Esophagus squamous epithelium (tissue), 4 donors: Measurements from ENCODE around the gene RPLP1.

Experiments
- POLR2A ChIP-seq, 4 donors: fragments of 450-650 bp; IDR thresholded peaks; one replicate each; pipeline ENCODE4 v1.6.1; 2017; ENCODE audit warnings: antibody characterized with exemption in 4 of 4, mild to moderate bottlenecking in 4 of 4, moderate library complexity in 3 of 4
- TF ChIP-seq, protein P1 (sequence below), 6 experiments: fragments of 450-650 bp in 4 of 6; fragments of 200-600 bp in 2 of 6; sonication (generic) in 2 of 6; IDR thresholded peaks; one replicate each; pipeline ENCODE4 v1.5.1; 2016 to 2019; ENCODE audit warnings: antibody characterized with exemption in 6 of 6, mild to moderate bottlenecking in 4 of 6, moderate library complexity in 4 of 6

DNA sequence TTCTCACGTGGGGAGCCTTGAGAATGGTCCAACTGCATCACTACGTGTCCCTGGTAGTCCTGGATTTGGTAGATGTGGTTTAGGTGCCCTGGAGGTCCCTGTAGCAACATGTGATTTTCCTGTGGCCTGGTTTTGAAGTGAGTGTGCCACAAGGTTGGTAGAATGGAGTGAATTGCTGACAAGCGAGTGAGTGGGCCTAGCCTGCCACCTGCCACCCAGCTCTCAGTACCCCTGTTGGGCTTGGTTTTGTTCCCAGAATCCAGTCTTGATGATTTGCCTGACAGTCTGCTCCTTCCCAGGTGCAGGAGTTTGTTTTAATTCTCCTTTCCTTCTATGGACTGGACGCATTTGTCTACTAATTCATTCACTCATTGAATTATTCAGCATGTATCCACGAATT is 19.4 kb downstream of the RPLP1 start:
- TF ChIP-seq, protein P1, sequence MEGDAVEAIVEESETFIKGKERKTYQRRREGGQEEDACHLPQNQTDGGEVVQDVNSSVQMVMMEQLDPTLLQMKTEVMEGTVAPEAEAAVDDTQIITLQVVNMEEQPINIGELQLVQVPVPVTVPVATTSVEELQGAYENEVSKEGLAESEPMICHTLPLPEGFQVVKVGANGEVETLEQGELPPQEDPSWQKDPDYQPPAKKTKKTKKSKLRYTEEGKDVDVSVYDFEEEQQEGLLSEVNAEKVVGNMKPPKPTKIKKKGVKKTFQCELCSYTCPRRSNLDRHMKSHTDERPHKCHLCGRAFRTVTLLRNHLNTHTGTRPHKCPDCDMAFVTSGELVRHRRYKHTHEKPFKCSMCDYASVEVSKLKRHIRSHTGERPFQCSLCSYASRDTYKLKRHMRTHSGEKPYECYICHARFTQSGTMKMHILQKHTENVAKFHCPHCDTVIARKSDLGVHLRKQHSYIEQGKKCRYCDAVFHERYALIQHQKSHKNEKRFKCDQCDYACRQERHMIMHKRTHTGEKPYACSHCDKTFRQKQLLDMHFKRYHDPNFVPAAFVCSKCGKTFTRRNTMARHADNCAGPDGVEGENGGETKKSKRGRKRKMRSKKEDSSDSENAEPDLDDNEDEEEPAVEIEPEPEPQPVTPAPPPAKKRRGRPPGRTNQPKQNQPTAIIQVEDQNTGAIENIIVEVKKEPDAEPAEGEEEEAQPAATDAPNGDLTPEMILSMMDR (IDR thresholded peaks at IDR 0.05): no peak
- TF ChIP-seq POLR2A (IDR thresholded peaks at IDR 0.05): no peak
